Chondrocyte (in vitro differentiated cells): ENCODE results near the gene C12orf42. TPM values are rescaled to one million over a fixed set of nuclear protein-coding genes. Genes with fewer than 3 reads are reported as not detected.

Experiments
- DNase-seq: peaks from one replicate; pipeline ENCODE4 v3.0.0; 2021; ENCODE audit warnings: mixed read lengths, low spot score
- H3K27ac Mint-ChIP-seq: one replicate; pipeline ENCODE4 v1.8.0; 2021; ENCODE audit warnings: mild to moderate bottlenecking, moderate library complexity, mixed read lengths; ENCODE audit not compliant: unreplicated experiment
- H3K27me3 Mint-ChIP-seq: 2 replicates; pipeline ENCODE4 v1.8.0; 2021; ENCODE audit warnings: low read depth, mixed read lengths
- H3K36me3 Mint-ChIP-seq: 2 replicates; pipeline ENCODE4 v1.8.0; 2021; ENCODE audit warnings: low read depth, mixed read lengths
- H3K4me1 Mint-ChIP-seq: 2 replicates; pipeline ENCODE4 v1.8.0; 2021; ENCODE audit warnings: low read depth, mild to moderate bottlenecking, mixed read lengths
- H3K4me3 Mint-ChIP-seq: one replicate; pipeline ENCODE4 v1.8.0; 2021; ENCODE audit warnings: mild to moderate bottlenecking, moderate library complexity, mixed read lengths; ENCODE audit not compliant: unreplicated experiment
- H3K9me3 Mint-ChIP-seq: 2 replicates; pipeline ENCODE4 v1.8.0; 2021; ENCODE audit warnings: low read depth, mixed read lengths
- long read RNA-seq: library from polyadenylated mRNA; stranded (forward); transcript quantifications from one replicate; pipeline ENCODE4 v2.0.0, GENCODE V29; 2021
- total RNA-seq: library from RNA; stranded (reverse); gene quantifications from 3 replicates; pipeline ENCODE4 v1.2.1, GENCODE V29; 2021
- TF ChIP-seq, protein P1 (sequence below): fragments of 200-600 bp; sonication (generic); IDR thresholded peaks from 2 replicates; pipeline ENCODE4 v1.5.0; 2021; ENCODE audit warnings: antibody characterized with exemption, mild to moderate bottlenecking, moderate library complexity

The C12orf42 gene
- not detected in 3 replicates for total RNA-seq
- long read RNA-seq: 0 reads

DNA sequence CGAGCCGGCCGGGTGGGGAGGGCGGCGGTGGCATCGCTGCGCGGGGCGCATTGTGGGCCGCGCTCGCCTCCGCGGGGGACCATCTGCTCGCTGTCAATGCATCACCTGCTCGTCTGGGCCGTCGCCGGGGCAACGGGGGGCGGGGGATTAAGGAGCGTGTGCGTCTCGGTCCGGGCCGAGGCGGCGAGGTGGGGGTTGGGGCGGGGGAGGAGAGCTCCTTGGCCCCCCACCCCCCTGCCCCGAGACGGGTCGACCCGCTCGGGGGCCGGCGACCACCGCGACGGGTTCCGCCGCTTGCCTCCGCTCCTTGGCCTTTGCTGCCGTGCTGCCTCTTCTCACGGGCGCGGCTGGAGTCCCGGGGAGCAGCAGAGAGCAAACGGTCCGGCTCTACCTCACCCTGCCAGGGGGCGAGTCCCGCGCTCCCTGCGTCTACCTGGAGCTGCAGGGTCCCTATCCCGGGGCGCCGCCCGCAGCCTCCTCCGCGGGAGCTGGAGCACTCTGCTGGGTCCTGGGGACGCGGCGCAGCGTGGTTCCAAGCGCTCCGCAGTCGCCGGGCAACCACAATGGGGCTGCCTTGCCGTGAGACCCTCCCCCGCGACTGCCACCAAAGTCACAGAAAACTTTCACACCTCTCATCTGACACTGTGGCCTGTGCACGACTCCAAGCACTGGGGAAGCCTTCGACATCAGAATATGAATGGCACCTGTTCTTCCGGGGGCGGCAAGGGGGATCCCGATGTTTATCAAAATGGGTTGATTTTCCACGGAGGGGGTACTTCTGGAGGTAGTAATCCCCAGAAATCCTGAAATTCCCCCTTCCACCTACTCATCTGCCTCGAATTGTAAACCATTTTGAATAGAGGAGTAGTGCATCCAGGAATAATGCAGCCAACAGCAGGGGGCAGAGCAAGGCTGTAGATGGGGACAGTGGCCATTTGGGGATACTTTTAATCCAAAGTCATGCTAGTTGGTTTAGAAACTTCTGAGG lies at the start of gene C12orf42:
Gene C12orf42 (minus strand): TSS at position 500 of the 988 bp plus-strand sequence. CDS start 17,542 bp downstream, outside the sequence.
- TF ChIP-seq, protein P1, sequence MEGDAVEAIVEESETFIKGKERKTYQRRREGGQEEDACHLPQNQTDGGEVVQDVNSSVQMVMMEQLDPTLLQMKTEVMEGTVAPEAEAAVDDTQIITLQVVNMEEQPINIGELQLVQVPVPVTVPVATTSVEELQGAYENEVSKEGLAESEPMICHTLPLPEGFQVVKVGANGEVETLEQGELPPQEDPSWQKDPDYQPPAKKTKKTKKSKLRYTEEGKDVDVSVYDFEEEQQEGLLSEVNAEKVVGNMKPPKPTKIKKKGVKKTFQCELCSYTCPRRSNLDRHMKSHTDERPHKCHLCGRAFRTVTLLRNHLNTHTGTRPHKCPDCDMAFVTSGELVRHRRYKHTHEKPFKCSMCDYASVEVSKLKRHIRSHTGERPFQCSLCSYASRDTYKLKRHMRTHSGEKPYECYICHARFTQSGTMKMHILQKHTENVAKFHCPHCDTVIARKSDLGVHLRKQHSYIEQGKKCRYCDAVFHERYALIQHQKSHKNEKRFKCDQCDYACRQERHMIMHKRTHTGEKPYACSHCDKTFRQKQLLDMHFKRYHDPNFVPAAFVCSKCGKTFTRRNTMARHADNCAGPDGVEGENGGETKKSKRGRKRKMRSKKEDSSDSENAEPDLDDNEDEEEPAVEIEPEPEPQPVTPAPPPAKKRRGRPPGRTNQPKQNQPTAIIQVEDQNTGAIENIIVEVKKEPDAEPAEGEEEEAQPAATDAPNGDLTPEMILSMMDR: peak; percentile 62
- Mint-ChIP-seq H3K4me3 (peak within 1 kb of the TSS; percentile 33), H3K9me3 (peaks cover 4% of the 10 kb centered on the region), H3K27me3 (peaks cover 48% of the 10 kb centered on the region), H3K27ac (no peak within 1 kb of the TSS), H3K36me3 (no peaks in the 10 kb centered on the region), H3K4me1 (peaks cover 7% of the 10 kb centered on the region)
- peak; percentile 85 for DNase-seq

DNA sequence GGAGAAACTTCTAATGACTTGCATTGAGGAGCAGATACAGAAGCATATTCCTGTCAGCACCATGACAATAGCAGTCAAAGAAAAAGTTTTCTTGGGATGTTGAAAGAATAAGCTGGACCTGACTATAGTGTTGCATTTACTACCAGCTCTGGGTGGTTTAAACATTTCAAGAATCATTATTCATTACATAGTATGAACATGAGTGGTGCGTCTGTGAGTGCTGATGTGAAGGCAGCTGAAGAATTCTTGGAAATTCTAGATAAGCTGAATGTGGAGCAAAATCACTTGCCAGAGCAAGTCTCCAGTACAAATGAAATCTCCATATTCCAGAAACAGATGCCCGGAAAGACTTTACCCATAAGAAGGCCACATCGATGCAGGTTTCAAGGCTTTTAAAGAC lies 46.3 kb upstream of the C12orf42 start:
- Mint-ChIP-seq H3K27me3 (peaks cover 29% of the 10 kb centered on the region), H3K4me3 (no peak overlapping the region), H3K27ac (no peak overlapping the region), H3K9me3 (peaks cover 6% of the 10 kb centered on the region), H3K36me3 (no peaks in the 10 kb centered on the region), H3K4me1 (no peaks in the 10 kb centered on the region)
- TF ChIP-seq, protein P1: no peak
- DNase-seq: no peak

DNA sequence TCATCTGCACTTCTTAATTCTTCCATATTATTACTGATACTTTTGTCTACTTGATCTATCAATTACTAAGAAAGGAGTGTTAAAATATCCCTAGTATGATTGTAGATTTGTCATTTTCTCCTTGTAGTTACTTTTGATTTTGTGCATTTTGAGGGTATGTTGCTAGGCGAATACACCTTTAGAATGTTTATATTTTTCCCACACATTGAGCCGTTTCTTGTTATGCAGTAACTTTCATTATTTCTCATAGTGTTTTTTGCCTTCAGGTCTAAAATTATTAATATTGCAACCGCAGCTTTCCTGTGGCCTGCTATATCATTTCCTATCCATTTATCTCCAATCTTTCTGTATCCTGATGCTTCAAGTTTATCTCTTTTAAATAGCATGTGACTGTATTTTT lies 44.6 kb upstream of the C12orf42 start:
- Mint-ChIP-seq H3K4me3 (no peak overlapping the region), H3K4me1 (no peaks in the 10 kb centered on the region), H3K9me3 (peaks cover 6% of the 10 kb centered on the region), H3K27me3 (peaks cover 20% of the 10 kb centered on the region), H3K27ac (no peak overlapping the region), H3K36me3 (no peaks in the 10 kb centered on the region)
- TF ChIP-seq, protein P1: no peak
- no peak for DNase-seq

DNA sequence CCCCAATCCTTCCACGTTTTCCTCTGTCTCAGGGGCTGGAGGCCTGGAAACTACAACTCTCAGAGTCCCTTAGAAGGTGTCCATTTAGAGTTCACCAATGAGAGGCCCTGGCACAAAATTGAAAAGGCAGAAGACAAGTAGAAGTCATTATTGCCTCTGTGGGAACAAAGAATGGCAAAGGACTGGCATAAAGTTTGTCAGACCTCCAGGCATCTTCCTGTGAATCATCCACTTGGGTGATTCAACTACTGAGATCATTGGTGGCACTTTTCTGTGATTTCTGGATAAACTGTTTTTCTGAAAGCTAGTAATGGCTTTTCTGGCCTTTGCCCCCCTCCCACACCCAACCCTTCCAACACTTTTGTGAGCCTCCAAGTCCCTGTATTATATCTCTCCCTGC lies 42.6 kb upstream of the C12orf42 start:
- Mint-ChIP-seq H3K4me3 (no peak overlapping the region), H3K27me3 (peaks cover 11% of the 10 kb centered on the region), H3K27ac (no peak overlapping the region), H3K4me1 (no peaks in the 10 kb centered on the region), H3K9me3 (no peaks in the 10 kb centered on the region), H3K36me3 (no peaks in the 10 kb centered on the region)
- DNase-seq: no peak
- TF ChIP-seq, protein P1: no peak

DNA sequence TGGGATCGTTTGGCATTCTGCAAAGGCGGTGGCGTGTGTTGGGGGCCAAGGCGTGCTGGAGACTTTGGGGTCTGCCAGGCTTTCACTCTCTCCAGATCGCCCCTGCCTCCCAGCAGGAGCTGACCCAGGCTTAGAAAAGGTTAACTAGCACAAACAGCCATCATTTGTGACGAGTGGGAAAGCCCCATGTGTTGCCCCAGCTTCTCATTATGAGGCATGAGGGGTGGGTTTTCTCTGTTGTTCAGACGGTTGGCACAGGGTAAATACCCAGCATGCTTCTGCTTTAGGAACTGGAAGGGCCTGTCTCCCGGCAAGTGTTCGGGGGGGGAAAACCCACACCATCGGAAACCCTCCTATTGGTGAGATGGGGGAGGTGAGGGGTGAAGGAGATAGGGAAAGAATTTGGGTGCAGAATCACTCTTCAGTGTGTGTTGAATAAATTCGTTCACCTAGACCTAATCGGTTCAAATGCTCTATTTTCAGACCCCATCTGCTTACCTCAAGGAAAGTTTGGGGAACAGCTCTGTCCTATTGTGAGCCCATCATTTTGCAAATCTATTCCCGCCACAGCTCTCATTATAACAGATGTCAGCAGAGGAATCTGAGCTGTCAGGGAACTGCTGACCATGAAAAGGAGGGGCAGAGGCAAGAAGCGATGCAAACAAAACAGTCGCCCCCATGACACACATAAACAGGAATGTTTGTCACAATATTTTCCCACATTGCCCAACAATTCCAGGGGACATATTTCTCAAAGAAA lies 34.7 kb upstream of the C12orf42 start:
- Mint-ChIP-seq H3K27me3 (peaks cover 26% of the 10 kb centered on the region), H3K4me1 (no peaks in the 10 kb centered on the region), H3K36me3 (no peaks in the 10 kb centered on the region), H3K9me3 (no peaks in the 10 kb centered on the region), H3K27ac (no peak overlapping the region), H3K4me3 (no peak overlapping the region)
- no peak for DNase-seq
- TF ChIP-seq, protein P1: no peak
